Stimulated activated CD4-positive, alpha-beta T cell treated with anti-CD3 and anti-CD28 coated beads, Interleukin-1b, Interleukin-23, amount 100 ng/mL, for 48 hours (primary cell): ENCODE data around the gene PCSK6.
A peak's percentile ranks its signal among the peaks of the same experiment; 100 is the strongest.

Experiments used
- DNase-seq: peaks from one replicate; pipeline ENCODE4 v3.0.0-alpha.2; 2020

PCSK6 gene

DNA sequence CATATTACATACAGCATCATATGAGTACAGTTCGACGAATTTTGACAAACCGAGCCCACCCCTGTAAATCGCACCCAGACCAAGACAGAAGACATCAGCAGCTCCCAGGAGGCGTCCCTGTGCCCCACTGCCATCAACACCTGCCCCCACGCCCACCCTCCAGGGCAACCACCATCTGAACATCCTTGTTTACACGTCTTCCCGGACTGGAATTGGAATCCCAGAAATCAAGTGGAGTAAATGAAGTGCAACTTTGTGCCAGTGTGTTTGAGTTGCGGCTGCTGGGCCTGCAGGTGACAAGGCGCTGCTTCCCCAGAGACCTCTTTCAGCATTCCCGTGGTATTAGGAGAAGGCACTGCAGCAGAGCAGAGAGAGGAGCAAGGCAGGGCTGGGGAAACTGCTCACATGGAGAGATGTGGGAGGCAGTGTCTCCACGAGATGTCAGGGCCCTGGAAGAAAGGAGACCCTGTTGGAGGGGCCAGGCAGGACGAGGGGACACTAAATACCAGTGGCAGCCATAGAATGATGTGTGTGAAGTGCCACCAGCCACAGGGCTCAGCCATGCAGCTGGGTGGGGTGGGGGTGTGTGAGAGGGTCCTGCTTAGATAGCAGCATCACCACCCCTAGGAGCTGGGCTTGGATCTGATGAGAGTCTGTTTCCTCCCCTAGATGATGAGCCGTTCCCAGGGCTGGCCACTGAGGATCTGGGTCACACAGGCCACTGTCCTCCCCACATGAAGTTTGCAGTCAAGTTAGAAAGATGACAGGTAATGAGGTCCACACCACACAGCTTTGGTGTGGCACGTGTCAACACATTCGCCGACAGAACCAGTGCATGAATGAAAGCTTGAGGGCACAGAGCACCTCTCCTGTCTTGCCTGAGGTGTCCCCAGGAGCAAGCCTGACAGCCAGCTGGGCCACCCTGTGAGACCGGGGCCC lies 33.4 kb upstream of the PCSK6 start:
- no peak for DNase-seq

DNA sequence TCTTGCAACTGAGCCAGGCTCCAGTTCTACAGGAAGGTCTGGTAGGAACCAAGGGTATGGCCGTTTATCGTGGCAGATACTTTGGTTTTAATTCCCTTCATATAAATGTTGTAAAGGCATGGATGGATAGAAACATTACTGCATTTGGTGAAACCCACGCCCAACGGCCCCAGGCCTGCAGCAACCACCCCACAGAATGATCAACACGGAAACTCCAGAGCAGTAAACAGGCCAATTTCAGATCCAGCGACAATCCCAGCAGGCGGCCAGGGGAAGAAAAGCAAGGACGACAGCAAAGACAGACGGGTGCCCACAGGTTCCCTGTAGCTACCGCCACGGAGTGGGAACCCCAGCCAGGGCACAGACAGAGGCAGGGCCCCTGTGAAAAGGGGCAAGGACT lies 32.6 kb upstream of the PCSK6 start:
- DNase-seq = no peak

DNA sequence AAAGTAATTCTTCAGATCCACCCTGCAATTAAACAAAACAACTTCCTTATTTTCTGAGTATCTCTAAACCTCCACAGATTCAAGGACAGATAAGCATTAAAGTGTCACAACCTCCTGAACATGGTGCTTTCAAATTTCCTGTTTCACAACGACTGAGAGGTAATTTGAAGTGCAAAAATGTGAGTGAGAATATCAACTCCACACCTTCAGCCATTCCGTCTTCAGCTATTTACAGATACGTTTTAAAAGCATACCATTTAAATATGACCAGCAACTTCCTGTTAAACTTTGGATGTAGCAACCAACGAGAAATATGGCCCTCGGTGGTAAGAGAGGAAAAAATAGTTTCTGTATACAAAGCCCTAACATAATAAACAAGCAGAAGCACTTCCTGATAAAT lies 32.1 kb upstream of the PCSK6 start:
- no peak for DNase-seq

DNA sequence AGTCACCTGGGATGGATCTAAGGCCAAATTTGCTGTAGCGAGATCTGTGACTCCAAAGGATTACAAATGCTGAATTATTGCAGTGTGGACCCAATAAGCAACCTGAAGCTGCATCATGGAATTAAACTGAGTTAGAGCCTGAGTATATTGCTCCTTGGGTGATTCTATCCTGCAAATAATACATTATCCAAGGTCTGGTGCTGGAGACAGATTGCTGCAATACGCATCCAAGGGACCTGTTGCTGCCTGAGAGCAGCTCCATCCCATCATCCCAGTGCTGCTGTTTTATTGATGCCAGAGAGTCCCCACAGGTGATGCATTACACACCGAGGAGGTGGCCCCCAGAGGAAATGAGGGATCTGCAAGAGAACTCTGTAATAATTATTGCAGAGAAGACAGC lies 31.6 kb upstream of the PCSK6 start:
- DNase-seq = no peak

DNA sequence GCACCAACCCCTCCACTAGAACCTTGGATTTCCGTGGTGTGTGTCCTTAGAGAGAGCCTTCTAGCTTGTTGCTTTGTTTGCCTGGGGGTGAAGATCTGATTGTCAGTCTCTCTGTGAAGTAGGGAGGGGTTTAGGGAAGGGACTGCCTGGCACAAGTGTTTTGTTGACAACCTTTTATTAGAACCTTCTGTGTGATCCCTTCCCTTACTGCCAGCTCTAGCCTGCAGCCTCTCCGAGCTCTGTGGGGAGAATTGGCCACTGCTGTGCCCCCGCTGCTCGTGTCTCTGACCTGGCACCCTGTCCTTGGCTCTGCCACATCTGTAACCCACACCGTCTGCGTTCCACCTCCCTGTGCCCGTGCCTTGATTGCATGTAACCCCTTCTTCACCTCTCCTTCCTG lies 30.9 kb upstream of the PCSK6 start:
- DNase-seq = no peak

DNA sequence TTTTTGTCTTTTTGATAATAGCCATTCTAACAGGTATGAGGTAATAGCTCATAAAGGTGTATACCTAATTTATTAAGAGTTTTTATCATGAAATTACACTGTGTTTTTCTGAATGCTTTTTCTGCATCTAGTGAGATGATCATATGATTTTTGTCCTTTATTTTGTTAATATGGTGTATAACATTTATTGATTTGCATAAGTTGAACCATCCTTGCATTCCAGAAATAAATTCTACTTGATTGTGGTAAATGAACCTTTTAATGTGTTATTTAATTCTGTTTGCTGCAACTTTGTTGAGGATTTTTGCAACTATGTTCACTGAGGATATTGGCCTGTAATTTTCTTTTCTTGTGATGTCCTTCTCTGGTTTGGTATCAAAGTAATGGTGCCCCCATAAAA lies 28.0 kb upstream of the PCSK6 start:
- no peak for DNase-seq

DNA sequence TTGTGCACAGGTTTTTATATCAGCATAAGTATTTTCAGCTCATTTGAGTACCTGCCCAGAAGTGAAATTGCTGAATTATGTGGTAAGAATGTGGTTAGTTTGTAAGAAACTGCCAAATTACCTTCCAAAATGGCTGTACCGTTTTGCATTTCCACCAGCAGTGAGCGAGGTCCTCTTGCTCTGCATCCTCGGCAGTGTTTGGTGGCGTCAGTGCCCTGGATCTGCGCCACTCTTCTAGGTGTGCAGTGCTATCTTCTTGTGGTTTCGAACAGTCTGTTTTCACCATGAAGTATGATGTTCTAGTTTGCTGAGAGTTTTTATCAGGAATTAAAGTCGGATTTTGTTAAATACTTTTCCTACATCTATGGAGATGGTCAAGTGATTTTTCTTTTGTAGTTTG lies 24.8 kb upstream of the PCSK6 start:
- no peak for DNase-seq

DNA sequence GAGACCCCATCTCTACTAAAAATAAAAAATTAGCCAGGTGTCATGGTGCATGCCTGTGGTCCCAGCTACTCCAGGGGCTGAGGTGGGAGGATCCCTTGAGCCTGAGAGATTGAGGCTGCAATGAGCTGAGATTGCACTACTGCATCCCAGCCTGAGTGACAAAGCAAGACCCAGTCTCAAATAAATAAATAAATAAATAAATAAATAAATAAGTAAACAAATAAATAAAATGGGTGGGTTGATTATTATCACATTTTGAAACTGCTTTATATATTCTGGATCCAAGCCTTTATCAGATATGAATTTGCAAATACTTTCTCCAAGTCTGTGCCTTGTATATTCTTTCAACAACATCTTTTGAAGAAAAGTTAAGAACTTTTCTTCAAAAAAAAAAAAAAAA lies 22.2 kb upstream of the PCSK6 start:
- no peak for DNase-seq

DNA sequence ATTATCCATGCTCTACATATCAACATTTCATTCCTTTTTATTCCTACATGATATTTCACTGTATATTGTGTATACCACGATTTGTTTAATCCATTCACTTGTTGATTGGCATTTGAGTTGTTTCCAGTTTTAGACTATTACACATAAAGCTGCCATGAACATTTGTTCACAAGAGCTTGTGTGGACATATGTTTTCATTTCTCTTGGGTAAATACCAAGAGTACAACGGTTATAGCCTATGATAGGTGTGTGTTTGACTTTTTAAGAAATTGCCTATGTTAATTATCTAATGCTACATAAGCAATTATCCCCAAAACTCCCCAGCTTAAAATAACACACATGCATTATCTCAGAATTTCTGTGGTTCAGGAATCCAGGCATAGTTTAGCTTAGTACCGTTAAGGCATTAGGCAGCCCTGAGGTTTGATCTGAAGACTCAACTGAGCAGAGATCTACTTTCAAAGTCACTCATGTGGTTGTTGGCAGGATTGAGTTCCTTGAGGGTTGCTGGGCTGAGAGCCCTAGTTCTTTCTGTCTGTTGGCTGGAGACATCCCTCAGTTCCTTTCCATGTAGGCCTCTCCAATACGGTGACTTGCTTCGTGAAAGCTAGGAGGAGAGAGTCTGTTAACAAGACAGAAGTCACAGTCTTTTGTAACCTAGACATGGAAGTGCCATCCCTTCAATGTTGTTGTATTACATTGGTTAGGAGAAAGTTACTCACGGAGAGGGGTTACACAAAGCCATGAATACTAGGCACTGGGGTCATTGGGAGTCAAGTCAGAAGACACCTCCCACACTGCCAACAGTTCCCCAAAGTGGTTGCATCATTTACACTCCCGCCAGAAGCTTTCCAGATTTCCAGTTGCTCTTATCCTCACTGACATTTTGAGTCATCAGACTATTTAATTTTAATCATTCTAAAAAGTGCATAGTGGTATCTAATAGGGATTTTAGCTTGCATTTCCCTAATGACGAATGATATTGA lies 21.0 kb upstream of the PCSK6 start:
- no peak for DNase-seq

DNA sequence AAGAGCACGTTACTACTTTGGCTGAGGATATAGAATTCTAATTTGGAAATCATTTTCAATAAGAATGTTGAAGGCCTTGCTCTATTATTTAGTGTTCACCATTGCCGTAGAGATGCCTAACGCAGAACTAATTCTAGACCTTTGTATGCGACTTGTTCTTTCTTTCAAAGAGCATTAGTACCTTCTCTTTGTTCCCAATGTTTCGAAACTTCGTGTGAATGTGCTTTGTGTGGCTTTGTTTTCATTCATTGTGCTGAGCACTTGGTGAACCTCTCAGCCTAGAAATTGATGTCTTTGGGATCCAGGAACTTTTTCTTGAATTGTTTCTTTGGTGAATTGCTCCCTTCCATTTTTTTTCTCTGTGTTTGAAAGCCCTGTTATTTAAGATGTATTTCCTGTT lies 19.8 kb upstream of the PCSK6 start:
- no peak for DNase-seq

DNA sequence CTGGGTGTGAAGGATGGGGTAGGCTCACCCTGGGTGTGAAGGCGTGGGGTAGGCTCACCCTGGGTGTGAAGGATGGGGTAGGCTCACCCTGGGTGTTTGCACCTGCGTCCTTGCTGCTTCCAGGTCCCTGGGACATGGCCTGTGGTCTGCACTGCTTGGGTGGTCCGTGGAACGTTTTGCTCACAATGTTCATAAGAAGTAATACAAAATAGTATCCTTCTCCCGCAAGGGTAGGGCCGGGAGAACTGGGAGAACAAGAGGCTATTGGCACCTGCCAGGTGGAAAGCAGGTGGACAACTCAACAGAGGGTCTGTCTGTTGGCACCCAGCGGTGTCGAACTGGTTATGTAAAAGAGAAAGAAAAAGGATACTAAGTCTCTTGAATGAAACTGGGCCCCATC lies 17.0 kb upstream of the PCSK6 start:
- no peak for DNase-seq

DNA sequence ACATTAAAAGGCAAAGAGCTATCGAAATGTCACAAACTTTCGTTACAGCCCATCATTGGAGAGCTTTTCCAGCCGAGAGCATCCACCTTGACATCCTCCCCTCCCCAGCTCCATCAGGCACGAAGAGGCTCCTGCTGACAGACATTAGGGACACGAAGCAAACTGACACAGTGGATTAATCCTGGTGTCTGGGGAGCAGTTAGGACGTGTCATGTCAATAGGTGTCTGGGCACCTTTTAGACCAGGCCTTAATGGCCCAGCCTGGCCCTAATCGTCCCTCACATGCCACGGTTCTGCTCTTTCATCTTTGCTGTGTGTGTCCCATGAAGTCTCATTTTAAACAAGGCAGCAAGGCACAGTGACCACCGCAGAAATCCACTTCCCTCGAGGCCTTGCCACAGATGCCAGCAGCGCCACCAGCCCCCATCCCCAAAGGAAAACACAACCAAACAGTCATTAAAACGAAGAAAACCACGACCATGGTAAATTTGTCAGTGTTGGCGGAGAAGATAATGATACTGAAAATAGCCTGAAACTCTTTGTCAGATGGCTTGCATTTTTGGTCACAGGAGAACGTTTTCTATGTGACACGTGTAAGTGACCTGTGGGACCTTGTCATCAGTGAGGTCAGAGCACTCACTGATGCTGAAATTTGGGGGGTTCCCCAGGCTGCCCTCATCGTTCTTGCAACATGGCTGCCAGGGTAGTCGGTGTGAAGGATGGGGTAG lies 16.3 kb upstream of the PCSK6 start:
- no peak for DNase-seq

DNA sequence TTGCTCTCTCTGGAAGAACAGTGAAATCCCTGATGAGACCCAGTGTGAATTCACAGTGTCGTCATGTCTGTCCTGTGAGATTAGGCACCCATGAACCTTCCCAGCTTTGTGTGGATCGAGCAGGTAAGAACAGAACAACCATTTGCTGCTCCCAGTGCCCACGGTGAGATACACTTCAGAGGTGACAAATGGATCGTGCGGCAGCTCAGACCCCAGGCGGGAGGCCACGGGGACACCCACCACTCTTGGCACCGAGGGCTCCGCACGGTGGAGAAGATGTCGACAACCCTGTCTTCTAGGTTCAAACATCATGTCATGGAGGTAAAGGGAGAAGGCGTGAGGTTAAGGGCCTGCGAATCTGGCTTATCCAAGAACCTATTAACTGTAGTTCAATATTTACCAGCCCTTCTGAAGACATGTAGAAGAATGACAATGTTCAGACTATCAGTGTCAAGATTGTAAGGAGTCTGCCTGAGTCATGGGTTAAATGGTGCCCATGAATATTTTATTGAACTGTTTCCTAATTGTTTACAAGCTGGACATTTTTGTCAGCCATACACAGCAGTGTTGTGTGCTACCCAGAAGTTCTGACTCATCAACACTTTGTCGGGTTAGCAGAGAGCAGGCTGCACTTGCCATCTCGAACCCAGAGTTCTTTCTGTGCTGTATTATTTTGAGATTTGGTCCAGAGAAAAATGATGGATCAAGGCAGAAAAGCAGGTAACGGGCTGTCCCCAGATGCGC lies 15.5 kb upstream of the PCSK6 start:
- DNase-seq = no peak

DNA sequence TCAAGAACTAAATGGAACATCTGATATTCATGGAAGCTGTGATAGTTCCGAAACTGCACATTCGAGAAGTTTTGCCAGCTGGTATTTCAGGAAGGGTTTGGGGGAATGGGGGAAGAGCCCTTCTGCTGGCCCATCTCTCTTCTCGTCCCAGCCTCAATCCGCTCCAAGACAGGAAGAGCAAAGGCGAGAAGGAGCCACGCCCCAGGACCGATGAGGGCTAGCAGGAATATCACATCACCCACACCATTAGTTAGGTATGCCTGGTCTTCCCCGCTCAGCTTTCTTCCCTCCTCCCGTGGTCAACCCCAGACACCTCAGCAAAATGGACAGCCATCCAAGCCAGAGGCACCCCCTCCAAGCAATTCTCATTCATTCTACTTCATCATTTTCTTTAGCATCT lies 14.9 kb upstream of the PCSK6 start:
- no peak for DNase-seq

DNA sequence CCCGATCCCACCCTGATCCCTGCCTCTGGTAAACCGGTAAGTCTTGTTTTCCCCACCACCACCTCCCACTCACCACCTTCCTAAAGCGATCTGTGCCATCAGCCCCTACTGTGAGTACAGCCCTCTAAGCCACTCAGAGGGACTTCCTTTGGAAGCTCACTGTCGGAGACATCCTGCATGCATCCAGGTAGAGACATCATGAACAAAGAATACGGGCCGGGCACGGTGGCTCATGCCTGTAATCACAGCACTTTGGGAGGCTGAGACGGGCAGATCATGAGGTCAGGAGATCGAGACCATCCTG lies 13.7 kb upstream of the PCSK6 start:
- no peak for DNase-seq

DNA sequence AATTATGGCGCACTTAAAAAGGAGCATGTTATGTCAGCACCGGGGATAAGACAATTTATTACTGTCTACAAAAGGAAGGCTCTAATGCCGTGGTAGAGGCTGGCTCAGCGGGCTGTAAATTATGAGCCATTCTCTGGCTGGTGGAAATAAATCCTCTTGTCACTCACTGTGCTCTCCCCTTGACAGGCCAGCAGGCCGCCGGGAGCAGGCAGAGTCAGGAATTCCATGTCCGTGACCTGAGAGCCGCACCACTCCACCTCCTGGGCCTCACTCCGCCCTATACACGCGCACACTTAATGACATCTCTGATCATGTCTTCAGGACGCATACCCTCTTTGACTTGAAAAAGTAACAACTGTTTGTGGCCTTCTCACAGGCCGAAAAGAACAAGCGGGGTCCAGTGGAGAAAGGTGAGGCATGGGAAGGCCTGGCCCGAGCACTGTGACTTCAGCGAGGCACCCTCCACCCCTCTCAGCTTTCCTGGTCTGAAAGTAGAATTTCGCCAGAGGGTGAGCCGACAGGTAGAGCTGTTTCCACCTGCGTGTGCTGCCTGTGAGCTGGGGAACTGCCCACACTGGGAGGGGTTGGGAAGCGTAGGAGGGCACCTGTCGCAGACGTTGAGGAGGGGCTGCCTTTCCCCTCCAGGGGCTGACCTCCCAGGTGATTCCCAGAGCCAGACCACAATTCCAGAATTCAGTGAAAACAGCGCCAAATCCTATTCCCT lies 13.2 kb upstream of the PCSK6 start:
- no peak for DNase-seq

DNA sequence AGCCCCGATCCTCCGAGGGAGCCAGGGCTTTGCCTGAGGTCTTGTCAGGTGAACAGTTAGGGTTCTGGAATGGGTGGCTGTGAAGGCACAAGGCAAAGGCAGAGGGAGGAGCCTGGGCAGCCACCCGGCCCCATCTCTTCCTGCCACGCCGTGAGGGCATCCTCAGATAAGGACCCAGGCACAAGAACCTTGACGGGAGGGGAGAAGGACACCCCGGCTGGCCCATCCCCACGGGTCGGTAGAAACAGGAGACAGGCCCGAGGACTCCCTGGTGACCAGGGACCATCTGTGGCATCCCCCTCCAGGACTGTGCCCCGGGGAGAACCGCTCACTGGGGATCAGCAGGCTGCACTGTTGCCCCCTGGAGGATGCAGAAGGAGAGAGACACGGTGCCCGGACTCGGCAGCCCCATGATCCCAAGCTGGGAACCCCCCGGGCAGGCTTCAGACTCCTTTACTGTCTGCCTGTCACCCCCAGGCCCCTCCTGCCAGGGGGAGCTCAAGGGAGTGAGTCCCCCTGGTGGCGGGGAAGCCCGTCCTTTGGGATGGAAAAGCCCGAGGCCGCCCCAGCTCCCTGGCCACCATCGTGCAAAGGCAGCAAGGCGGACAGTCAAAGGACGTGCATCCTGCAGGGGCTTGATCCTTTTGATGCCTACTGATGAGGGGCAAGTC lies 12.3 kb upstream of the PCSK6 start:
- DNase-seq = peak; percentile 39

DNA sequence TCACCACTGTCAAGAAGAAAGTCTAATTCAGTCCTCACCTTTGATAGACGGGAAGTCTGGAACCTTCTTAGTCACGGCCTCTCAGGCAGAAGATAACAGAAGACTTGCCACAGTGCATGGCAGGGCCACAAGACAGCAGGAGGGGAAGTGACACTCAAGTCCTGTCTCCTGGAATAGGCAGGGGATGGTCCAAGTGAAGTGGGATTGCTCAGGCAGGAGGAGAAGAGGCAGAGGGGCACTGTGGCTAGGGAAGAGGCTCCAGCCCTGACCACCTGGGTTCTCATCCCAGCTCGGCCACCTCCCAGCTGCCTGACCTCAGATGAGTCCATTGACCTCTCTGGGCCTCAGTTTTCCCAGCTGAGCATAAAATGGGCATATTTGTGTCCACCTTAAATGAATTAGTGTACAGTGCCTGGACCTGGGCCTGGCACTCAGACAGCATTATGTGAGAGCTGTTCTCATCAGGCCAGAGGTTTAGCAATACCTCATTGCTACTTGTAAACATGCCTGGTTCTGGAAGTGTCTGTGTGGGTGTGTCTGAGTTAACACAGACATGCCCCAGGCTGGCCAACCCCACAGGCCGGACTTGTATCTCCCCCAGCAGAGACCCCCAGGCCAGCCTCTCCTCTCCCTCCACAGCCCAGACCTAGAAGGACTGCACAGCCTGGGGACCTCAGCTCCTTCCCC lies 11.5 kb upstream of the PCSK6 start:
- no peak for DNase-seq

DNA sequence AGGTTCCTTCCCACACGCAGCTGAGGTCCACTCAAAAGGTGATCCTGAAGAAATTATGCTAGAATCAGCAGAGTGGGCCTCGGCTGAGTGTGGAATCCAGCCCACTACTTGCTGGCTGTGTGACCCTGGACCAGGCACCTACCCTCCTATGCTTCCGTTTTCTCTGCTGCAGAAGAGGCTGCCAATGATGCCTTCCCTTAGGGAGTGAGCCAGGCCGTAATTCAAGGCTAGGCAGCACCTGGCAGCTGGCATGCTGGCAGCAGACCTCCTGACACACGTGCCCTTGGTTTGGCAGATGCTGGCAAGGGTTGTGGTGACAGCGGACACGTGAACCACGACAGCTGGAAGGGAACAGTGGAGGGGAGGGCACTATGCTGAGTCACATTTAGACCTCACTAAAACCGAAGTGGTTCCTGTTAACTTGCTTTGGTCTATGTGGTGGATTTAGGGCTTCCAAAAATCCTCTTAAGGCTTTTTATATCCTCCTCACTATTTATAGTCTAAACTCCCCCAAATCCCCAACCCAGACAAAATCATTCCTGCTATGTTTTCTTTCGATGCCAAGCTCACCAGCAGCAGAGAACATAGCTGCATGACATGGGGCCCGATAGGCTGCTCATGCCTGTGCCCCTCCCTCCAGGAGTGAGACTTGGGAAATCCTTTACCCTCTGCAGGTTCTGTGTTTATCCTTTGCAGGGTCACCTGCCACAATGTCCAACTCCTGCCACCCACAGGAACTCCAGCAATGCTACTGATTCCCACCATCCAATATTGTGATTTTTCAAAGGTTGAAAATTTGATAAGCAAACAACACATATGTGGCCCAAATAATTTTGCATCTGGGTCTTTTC lies 10.6 kb upstream of the PCSK6 start:
- peak; percentile 26 for DNase-seq
